Measurements from ENCODE around the gene LSM14B. TPM values are rescaled to one million over a fixed set of nuclear protein-coding genes. Genes with fewer than 3 reads are reported as not detected.
A peak's percentile ranks its signal among the peaks of the same experiment; 100 is the strongest.

LSM14B gene
- total RNA-seq, 4 donors from 2014 or later = 23.6 to 38.4 (median 35.3) TPM

- Histone ChIP-seq H3K36me3 (peaks cover 0 to 62% of the 10 kb centered on the region in 2 donors), H3K27me3 (no peaks in the 10 kb centered on the region), H3K4me3 (no peak overlapping the region), H3K9me3 (no peaks in the 10 kb centered on the region), H3K27ac (no peak overlapping the region), H3K4me1 (peaks cover 0 to 13% (median 2%) of the 10 kb centered on the region in 3 donors)
- ATAC-seq = no peak
- 87 to 93% methylated on average over 5 to 11 of the region's 19 CpGs for WGBS, 2 donors (ENCODE audit: low coverage in 1 of 2)
- TF ChIP-seq, protein P1, sequence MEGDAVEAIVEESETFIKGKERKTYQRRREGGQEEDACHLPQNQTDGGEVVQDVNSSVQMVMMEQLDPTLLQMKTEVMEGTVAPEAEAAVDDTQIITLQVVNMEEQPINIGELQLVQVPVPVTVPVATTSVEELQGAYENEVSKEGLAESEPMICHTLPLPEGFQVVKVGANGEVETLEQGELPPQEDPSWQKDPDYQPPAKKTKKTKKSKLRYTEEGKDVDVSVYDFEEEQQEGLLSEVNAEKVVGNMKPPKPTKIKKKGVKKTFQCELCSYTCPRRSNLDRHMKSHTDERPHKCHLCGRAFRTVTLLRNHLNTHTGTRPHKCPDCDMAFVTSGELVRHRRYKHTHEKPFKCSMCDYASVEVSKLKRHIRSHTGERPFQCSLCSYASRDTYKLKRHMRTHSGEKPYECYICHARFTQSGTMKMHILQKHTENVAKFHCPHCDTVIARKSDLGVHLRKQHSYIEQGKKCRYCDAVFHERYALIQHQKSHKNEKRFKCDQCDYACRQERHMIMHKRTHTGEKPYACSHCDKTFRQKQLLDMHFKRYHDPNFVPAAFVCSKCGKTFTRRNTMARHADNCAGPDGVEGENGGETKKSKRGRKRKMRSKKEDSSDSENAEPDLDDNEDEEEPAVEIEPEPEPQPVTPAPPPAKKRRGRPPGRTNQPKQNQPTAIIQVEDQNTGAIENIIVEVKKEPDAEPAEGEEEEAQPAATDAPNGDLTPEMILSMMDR (IDR thresholded peaks at IDR 0.05) = no peak
- TF ChIP-seq EP300 (IDR thresholded peaks at IDR 0.05) = no peak
- no peak for TF ChIP-seq POLR2A (IDR thresholded peaks at IDR 0.05)
- no peak for TF ChIP-seq POLR2AphosphoS5 (IDR thresholded peaks at IDR 0.05)
These were observed 56.3 kb downstream of the LSM14B start for GRCh38 chr20:62178316-62179161.

GRCh38 chr20:62179162-62179504, 56.9 kb downstream of the LSM14B start:
- WGBS, 2 donors (ENCODE audit: low coverage in 1 of 2) = 96% methylated on average over 5 of the region's 14 CpGs; no CpG with 5 or more reads in 1 of the 2 donors
- TF ChIP-seq, protein P1 (IDR thresholded peaks at IDR 0.05) = no peak
- no peak for TF ChIP-seq EP300 (IDR thresholded peaks at IDR 0.05)
- no peak for TF ChIP-seq POLR2AphosphoS5 (IDR thresholded peaks at IDR 0.05)
- no peak overlapping the region for H3K4me3 ChIP-seq
- H3K27ac ChIP-seq = no peak overlapping the region
- peaks cover 0 to 57% of the 10 kb centered on the region in 2 donors for H3K36me3 ChIP-seq
- H3K4me1 ChIP-seq = peaks cover 0 to 19% (median 7%) of the 10 kb centered on the region in 3 donors
- ATAC-seq = no peak
- no peaks in the 10 kb centered on the region for H3K9me3 ChIP-seq
- H3K27me3 ChIP-seq = no peaks in the 10 kb centered on the region

DNA sequence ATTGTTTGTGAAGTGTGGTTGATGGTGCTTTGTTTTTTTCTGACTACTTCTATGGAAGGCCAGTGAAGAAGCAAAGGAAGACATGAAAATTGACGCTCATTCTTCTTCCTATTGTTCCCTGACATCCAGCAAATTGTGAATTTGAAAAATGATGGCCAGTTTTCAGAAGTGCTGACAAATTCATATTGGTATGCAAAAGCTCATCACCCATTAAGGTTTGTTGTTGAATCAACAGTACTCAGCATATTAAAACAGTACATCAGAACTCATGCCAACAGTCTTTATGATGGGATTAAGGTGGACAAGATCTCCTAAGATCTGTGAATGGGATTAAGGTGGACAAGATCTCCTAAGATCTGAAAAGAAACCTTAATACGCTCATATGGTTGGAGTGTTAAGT, 59.5 kb downstream of the LSM14B start:
- peak overlapping the region in 3 of 4 donors; percentile 91 to 99 (median 96) for H3K27ac ChIP-seq
- no peaks in the 10 kb centered on the region for H3K9me3 ChIP-seq
- TF ChIP-seq, protein P1 (IDR thresholded peaks at IDR 0.05) = no peak
- TF ChIP-seq POLR2AphosphoS5 (IDR thresholded peaks at IDR 0.05) (no peak), POLR2A (IDR thresholded peaks at IDR 0.05) (no peak), EP300 (IDR thresholded peaks at IDR 0.05) (no peak)
- no peaks in the 10 kb centered on the region for H3K27me3 ChIP-seq
- no peak for ATAC-seq
- H3K36me3 ChIP-seq = peaks cover 0 to 30% of the 10 kb centered on the region in 2 donors
- WGBS, 2 donors (ENCODE audit: low coverage in 1 of 2) = 82 to 88% methylated on average over 2 of the region's 2 CpGs
- H3K4me1 ChIP-seq = peaks cover 0 to 40% (median 7%) of the 10 kb centered on the region in 3 donors
- peak overlapping the region in 1 of 2 donors; percentile 92 for H3K4me3 ChIP-seq

DNA sequence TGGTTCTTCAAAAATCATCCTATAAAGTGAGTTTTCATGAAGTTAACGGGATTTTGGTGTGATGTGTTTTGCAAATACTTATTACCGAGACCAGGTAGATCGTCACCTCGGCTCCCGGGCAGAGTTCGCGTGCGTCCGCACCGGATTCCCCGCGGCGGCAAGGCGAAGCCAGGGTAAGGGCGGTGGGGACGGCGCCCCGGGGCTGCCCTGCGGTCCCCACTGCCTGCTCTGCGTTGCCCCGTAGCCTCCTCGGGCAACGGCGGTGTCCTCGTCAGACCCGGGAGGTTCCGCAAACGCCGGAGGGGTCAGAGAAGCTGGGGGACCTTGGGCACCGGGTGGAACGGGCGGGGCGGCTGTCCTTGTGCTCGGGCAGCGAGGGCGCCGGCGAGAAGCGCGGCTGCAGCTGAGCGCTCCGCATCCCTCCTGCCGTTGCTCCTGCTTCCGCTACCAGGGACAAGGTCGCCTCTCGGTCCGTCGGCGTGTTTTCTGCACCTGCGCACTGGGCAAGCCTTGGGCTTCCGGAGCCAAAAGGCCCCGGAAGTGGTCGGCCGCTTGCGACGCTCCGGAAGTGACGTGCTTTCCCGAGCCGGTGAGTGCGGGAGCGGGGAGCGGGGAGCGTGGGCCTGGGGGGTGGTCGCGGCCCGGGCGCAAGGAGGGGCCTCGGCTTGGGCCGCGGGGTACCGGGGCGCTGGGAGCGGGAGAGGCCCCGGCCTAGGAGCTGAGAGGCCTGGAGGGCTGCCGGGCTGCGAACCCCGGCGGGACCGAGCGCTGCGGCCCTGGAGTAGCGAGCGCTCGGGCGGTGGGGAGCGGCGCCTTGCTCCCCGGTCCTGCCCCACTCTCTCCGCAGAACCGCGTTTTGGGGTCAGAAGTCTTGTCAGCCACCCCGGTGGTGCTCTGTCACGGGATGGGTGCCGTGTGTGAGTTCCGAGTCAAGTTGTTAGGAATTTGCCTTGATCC, 60.5 kb downstream of the LSM14B start, which contains the start of gene MTG2:
TSS of gene MTG2 (plus strand) at position 560 of the 957 bp plus-strand sequence. CDS start 10,393 bp downstream, outside the sequence.
- Histone ChIP-seq H3K4me1 (peaks cover 0 to 50% (median 7%) of the 10 kb centered on the region in 3 donors), H3K9me3 (no peaks in the 10 kb centered on the region), H3K4me3 (peak within 1 kb of the TSS; percentile 88 to 92), H3K27ac (peak within 1 kb of the TSS; percentile 91 to 99 (median 94)), H3K27me3 (no peaks in the 10 kb centered on the region), H3K36me3 (peaks cover 0 to 23% of the 10 kb centered on the region in 2 donors)
- 0% methylated on average over 2 to 9 of the region's 96 CpGs for WGBS, 2 donors (ENCODE audit: low coverage in 1 of 2)
- TF ChIP-seq EP300 (IDR thresholded peaks at IDR 0.05) = no peak
- TF ChIP-seq, protein P1 (IDR thresholded peaks at IDR 0.05) = peak in 3 of 4 experiments; percentile 23 to 33 (median 24)
- TF ChIP-seq POLR2AphosphoS5 (IDR thresholded peaks at IDR 0.05) = peak; percentile 96
- peak; percentile 86 to 90 for TF ChIP-seq POLR2A (IDR thresholded peaks at IDR 0.05)
- ATAC-seq = peak; percentile 98
